Measurements from ENCODE around the gene CCDC149. TPM values are rescaled to one million over a fixed set of nuclear protein-coding genes. Genes with fewer than 3 reads are reported as not detected.

CCDC149 gene
- total RNA-seq, 3 donors from 2014 or later (not counting 1 experiment from before 2014, with no cell fraction given) = 0.14 to 0.86 (median 0.43) TPM

GRCh38 chr4:24769571-24769970 lies 143.3 kb downstream of the CCDC149 start:
- H3K27me3 Mint-ChIP-seq (ENCODE audit: low read depth in 2 of 2) = no peaks in the 10 kb centered on the region
- H3K4me3 ChIP-seq (ENCODE audit: low read length) = no peak overlapping the region
- ATAC-seq (no peak), DNase-seq (no peak)
- no peak overlapping the region for H3K4me3 Mint-ChIP-seq
- H3K27ac ChIP-seq (ENCODE audit: low read length) = no peak overlapping the region
- H3K36me3 ChIP-seq (ENCODE audit: control insufficient read depth, insufficient read depth, low read length) = no peaks in the 10 kb centered on the region
- no peaks in the 10 kb centered on the region for H3K9me3 ChIP-seq (ENCODE audit: control insufficient read depth, insufficient read depth, low read length)
- H3K4me1 ChIP-seq (ENCODE audit: control insufficient read depth, insufficient read depth, low read length) = no peaks in the 10 kb centered on the region
- no peak overlapping the region for H3K27ac Mint-ChIP-seq
- no peak for TF ChIP-seq CTCF (IDR thresholded peaks at IDR 0.05)
- WGBS (ENCODE audit: insufficient coverage) = 81% methylated on average over 2 of the region's 2 CpGs
- no peaks in the 10 kb centered on the region for H3K27me3 ChIP-seq (ENCODE audit: control insufficient read depth, insufficient read depth, low read length)
- no peaks in the 10 kb centered on the region for H3K36me3 Mint-ChIP-seq
- intact Hi-C loops (cut with micrococcal nuclease) = no loop called here
- H3K9me3 Mint-ChIP-seq = peaks cover 0 to 5% of the 10 kb centered on the region in 2 donors
- no peaks in the 10 kb centered on the region for H3K4me1 Mint-ChIP-seq

GRCh38 chr4:24768604-24769003 lies 144.2 kb downstream of the CCDC149 start:
- ATAC-seq (no peak), DNase-seq (no peak)
- no peak overlapping the region for H3K27ac ChIP-seq (ENCODE audit: low read length)
- no peaks in the 10 kb centered on the region for H3K36me3 Mint-ChIP-seq
- no peaks in the 10 kb centered on the region for H3K36me3 ChIP-seq (ENCODE audit: control insufficient read depth, insufficient read depth, low read length)
- peaks cover 0 to 5% of the 10 kb centered on the region in 2 donors for H3K9me3 Mint-ChIP-seq
- H3K27me3 ChIP-seq (ENCODE audit: control insufficient read depth, insufficient read depth, low read length) = no peaks in the 10 kb centered on the region
- intact Hi-C loops (cut with micrococcal nuclease) = no loop called here
- H3K4me3 Mint-ChIP-seq = no peak overlapping the region
- H3K4me3 ChIP-seq (ENCODE audit: low read length) = no peak overlapping the region
- no peaks in the 10 kb centered on the region for H3K27me3 Mint-ChIP-seq (ENCODE audit: low read depth in 2 of 2)
- no peaks in the 10 kb centered on the region for H3K9me3 ChIP-seq (ENCODE audit: control insufficient read depth, insufficient read depth, low read length)
- no peak overlapping the region for H3K27ac Mint-ChIP-seq
- no peaks in the 10 kb centered on the region for H3K4me1 ChIP-seq (ENCODE audit: control insufficient read depth, insufficient read depth, low read length)
- no peaks in the 10 kb centered on the region for H3K4me1 Mint-ChIP-seq
- TF ChIP-seq CTCF (IDR thresholded peaks at IDR 0.05) = no peak

- DNase-seq (no peak), ATAC-seq (no peak)
- H3K4me3 Mint-ChIP-seq = no peak overlapping the region
- H3K9me3 Mint-ChIP-seq = peaks cover 0 to 5% of the 10 kb centered on the region in 2 donors
- Histone ChIP-seq H3K36me3 (ENCODE audit: control insufficient read depth, insufficient read depth, low read length) (no peaks in the 10 kb centered on the region), H3K27ac (ENCODE audit: low read length) (no peak overlapping the region), H3K4me1 (ENCODE audit: control insufficient read depth, insufficient read depth, low read length) (no peaks in the 10 kb centered on the region), H3K27me3 (ENCODE audit: control insufficient read depth, insufficient read depth, low read length) (no peaks in the 10 kb centered on the region), H3K4me3 (ENCODE audit: low read length) (no peak overlapping the region), H3K9me3 (ENCODE audit: control insufficient read depth, insufficient read depth, low read length) (no peaks in the 10 kb centered on the region)
- H3K4me1 Mint-ChIP-seq = no peaks in the 10 kb centered on the region
- TF ChIP-seq CTCF (IDR thresholded peaks at IDR 0.05) = no peak
- no peak overlapping the region for H3K27ac Mint-ChIP-seq
- no peaks in the 10 kb centered on the region for H3K36me3 Mint-ChIP-seq
- WGBS (ENCODE audit: insufficient coverage) = 81% methylated on average over 5 of the region's 5 CpGs
- intact Hi-C loops (cut with micrococcal nuclease) = no loop called here
- H3K27me3 Mint-ChIP-seq (ENCODE audit: low read depth in 2 of 2) = no peaks in the 10 kb centered on the region
These were observed 144.8 kb downstream of the CCDC149 start for GRCh38 chr4:24768006-24768405.

- ATAC-seq (no peak), DNase-seq (no peak)
- H3K27ac Mint-ChIP-seq = no peak overlapping the region
- H3K27me3 Mint-ChIP-seq (ENCODE audit: low read depth in 2 of 2) = no peaks in the 10 kb centered on the region
- TF ChIP-seq CTCF (IDR thresholded peaks at IDR 0.05) = no peak
- Histone ChIP-seq H3K9me3 (ENCODE audit: control insufficient read depth, insufficient read depth, low read length) (no peaks in the 10 kb centered on the region), H3K4me1 (ENCODE audit: control insufficient read depth, insufficient read depth, low read length) (no peaks in the 10 kb centered on the region), H3K27me3 (ENCODE audit: control insufficient read depth, insufficient read depth, low read length) (no peaks in the 10 kb centered on the region), H3K36me3 (ENCODE audit: control insufficient read depth, insufficient read depth, low read length) (no peaks in the 10 kb centered on the region), H3K4me3 (ENCODE audit: low read length) (no peak overlapping the region), H3K27ac (ENCODE audit: low read length) (no peak overlapping the region)
- H3K4me1 Mint-ChIP-seq = no peaks in the 10 kb centered on the region
- intact Hi-C loops (cut with micrococcal nuclease) = no loop called here
- peaks cover 0 to 5% of the 10 kb centered on the region in 2 donors for H3K9me3 Mint-ChIP-seq
- no peaks in the 10 kb centered on the region for H3K36me3 Mint-ChIP-seq
- WGBS (ENCODE audit: insufficient coverage) = 87% methylated on average over 4 of the region's 4 CpGs
- no peak overlapping the region for H3K4me3 Mint-ChIP-seq
These were observed 147.4 kb downstream of the CCDC149 start for GRCh38 chr4:24765376-24765988.
